B cell (primary cell): ENCODE measurements around the gene IL1RL1. TPM values are rescaled to one million over a fixed set of nuclear protein-coding genes. Genes with fewer than 3 reads are reported as not detected.

Source experiments
- ATAC-seq: fragments of 200-7000 bp; cut with Tn5 transposase; one replicate; pipeline ENCODE4 v1.10.0; 2021; ENCODE audit warnings: low read depth, mild to moderate bottlenecking, moderate number of reproducible peaks, moderate library complexity
- CTCF ChIA-PET: fragments of 350-600 bp; sonication (Branson Sonifier 250); formaldehyde crosslinking; loops from one replicate; lab custom pipeline; 2021; ENCODE audit warnings: antibody characterized with exemption, inconsistent platforms; lab: Charles Lee
- POLR2A ChIA-PET: fragments of 350-600 bp; sonication (Branson Sonifier 250); formaldehyde crosslinking; loops from one replicate; lab custom pipeline; 2021; ENCODE audit warnings: antibody characterized with exemption; lab: Charles Lee
- DNase-seq: peaks from one replicate; pipeline ENCODE4 v3.0.0; 2013
- H2AFZ ChIP-seq: 2 replicates; pipeline ENCODE4 v1.6.1; 2012; ENCODE audit warnings: mild to moderate bottlenecking, low read depth, low read length; ENCODE audit not compliant: insufficient read depth, poor library complexity, severe bottlenecking
- H3K27ac ChIP-seq, 2 donors: 1 replicate in 1 of 2; 2 replicates in 1 of 2; pipeline ENCODE4 v1.5.1; 2012 to 2013; ENCODE audit warnings: low read length in 2 of 2, mild to moderate bottlenecking in 2 of 2, moderate library complexity in 1 of 2
- H3K27me3 ChIP-seq, 4 experiments: fragments of 200-600 bp in 1 of 4; sonication (generic) in 1 of 4; replicated peaks in 1 of 4; 1 replicate in 2 of 4; 2 replicates in 2 of 4; pipeline versions ENCODE4 v1.6.1 to v1.7.0; 2013 to 2016; ENCODE audit warnings: low read length in 3 of 4, mild to moderate bottlenecking in 2 of 4, mixed read lengths in 1 of 4, moderate library complexity in 1 of 4; ENCODE audit not compliant: insufficient read depth in 4 of 4, control insufficient read depth in 3 of 4; ENCODE audit errors: control extremely low read depth in 1 of 4
- H3K36me3 ChIP-seq, 2 experiments: replicated peaks in 1 of 2; 1 replicate in 1 of 2; 2 replicates in 1 of 2; pipeline versions ENCODE4 v1.6.1 to v1.7.1; 2013; ENCODE audit warnings: low read length in 1 of 2; ENCODE audit not compliant: insufficient read depth in 2 of 2, control insufficient read depth in 1 of 2; ENCODE audit errors: control extremely low read depth in 1 of 2, extremely low read depth in 1 of 2
- H3K4me1 ChIP-seq, 2 donors: fragments of 200-600 bp in 1 of 2; sonication (generic) in 1 of 2; 1 replicate in 1 of 2; 2 replicates in 1 of 2; pipeline versions ENCODE4 v1.5.1 to v1.6.1; 2013 to 2017; ENCODE audit warnings: low read length in 2 of 2; ENCODE audit not compliant: control insufficient read depth in 2 of 2, insufficient read depth in 2 of 2
- H3K4me2 ChIP-seq: replicated peaks from 2 replicates; pipeline ENCODE3; 2012; ENCODE audit warnings: mild to moderate bottlenecking, low read depth, low read length; ENCODE audit not compliant: poor library complexity, severe bottlenecking
- H3K4me3 ChIP-seq, 5 experiments: fragments of 200-600 bp in 1 of 5; sonication (generic) in 1 of 5; 1 replicate in 3 of 5; 2 replicates in 2 of 5; pipeline versions ENCODE4 v1.5.1 to v1.7.0; 2011 to 2016; ENCODE audit warnings: low read length in 4 of 5, mild to moderate bottlenecking in 4 of 5, low read depth in 2 of 5, control low read depth in 1 of 5, moderate library complexity in 1 of 5; ENCODE audit not compliant: insufficient read depth in 1 of 5; ENCODE audit errors: control extremely low read depth in 1 of 5, extremely low read depth in 1 of 5
- H3K79me2 ChIP-seq: fragments of 200-600 bp; sonication (generic); one replicate; pipeline ENCODE4 v1.6.0; 2016; ENCODE audit warnings: low read length; ENCODE audit not compliant: control insufficient read depth, insufficient read depth
- H3K9ac ChIP-seq: fragments of 200-600 bp; sonication (generic); 2 replicates; pipeline ENCODE4 v1.6.1; 2017; ENCODE audit warnings: mild to moderate bottlenecking, low read length, moderate library complexity
- H3K9me3 ChIP-seq, 3 donors: one replicate each; pipeline versions ENCODE4 v1.6.1 to v1.7.1; 2013; ENCODE audit warnings: low read length in 2 of 3; ENCODE audit not compliant: control insufficient read depth in 2 of 3, insufficient read depth in 1 of 3; ENCODE audit errors: control extremely low read depth in 1 of 3
- H4K20me1 ChIP-seq: 2 replicates; pipeline ENCODE4 v1.6.0; 2012; ENCODE audit warnings: mild to moderate bottlenecking, low read length; ENCODE audit not compliant: insufficient read depth, control insufficient read depth, poor library complexity, severe bottlenecking
- H3K27ac Mint-ChIP-seq: one replicate; pipeline ENCODE4 v1.8.0; 2021; ENCODE audit warnings: mixed read lengths
- H3K27me3 Mint-ChIP-seq: one replicate; pipeline ENCODE4 v1.8.0; 2021; ENCODE audit warnings: mixed read lengths
- H3K4me1 Mint-ChIP-seq: one replicate; pipeline ENCODE4 v1.8.0; 2021; ENCODE audit warnings: mixed read lengths
- H3K4me3 Mint-ChIP-seq: one replicate; pipeline ENCODE4 v1.8.0; 2021; ENCODE audit warnings: mixed read lengths
- H3K9me3 Mint-ChIP-seq: one replicate; pipeline ENCODE4 v1.8.0; 2022; ENCODE audit warnings: mixed read lengths; ENCODE audit not compliant: insufficient read depth
- EZH2 ChIP-seq: IDR thresholded peaks from 2 replicates; pipeline ENCODE4 v1.6.1; 2012; ENCODE audit warnings: borderline replicate concordance, low read depth, mild to moderate bottlenecking, moderate library complexity, low read length; ENCODE audit not compliant: insufficient read depth, poor library complexity, severe bottlenecking
- WGBS: methylation state at CpG from one replicate; pipeline ENCODE4 v1.1.5; 2013; ENCODE audit warnings: missing lambda C conversion rate; ENCODE audit not compliant: insufficient coverage; 5-methylcytosine and 5-hydroxymethylcytosine counted together
- intact Hi-C: fragments of 100-400 bp; cut with micrococcal nuclease; formaldehyde crosslinking; loops from one replicate; pipeline ENCODE4 v1.10.0; 2022
- polyA plus RNA-seq: library from polyadenylated mRNA; depleted of rRNA; stranded (reverse); fragments of >200 nt; gene quantifications from 2 replicates; pipeline ENCODE4 v1.2.3, GENCODE V29; 2012
- total RNA-seq, 2 donors: library from RNA; stranded (reverse); fragments of 120-200 nt in 1 of 2; gene quantifications; 1 replicate in 1 of 2; 2 replicates in 1 of 2; pipeline versions ENCODE4 v1.2.3 to v1.2.4, GENCODE V29; 2013 to 2022
- TF ChIP-seq, protein P1 (sequence below): fragments of 200-600 bp; IDR thresholded peaks from one replicate; pipeline ENCODE4 v1.8.0; 2022; ENCODE audit warnings: antibody characterized with exemption, mild to moderate bottlenecking

The IL1RL1 gene
- total and polyA plus RNA-seq, 2 donors (not counting 1 experiment from before 2014, with no cell fraction given): not detected

DNA sequence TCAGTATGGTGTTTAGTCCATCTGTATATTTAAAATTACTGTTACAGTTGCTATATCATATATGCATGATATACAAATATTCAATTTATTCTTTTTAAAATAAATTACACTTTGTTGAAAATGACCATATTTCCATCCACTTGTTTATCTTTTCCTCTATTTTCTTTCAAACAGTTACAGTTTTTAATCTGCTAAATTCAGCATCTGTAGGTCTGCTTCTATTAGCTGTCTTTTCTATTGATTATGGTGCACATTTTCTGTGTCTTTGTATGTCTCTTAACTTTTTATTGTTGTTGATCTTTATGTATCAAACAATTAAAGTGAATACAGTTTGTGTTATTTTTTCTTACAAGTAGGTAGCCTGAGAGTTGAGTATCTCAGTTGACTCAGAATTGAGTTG, 72.4 kb downstream of the IL1RL1 start:
- H3K9me3 ChIP-seq: peaks cover 3 to 14% (median 5%) of the 10 kb centered on the region in 3 donors
- ChIA-PET CTCF (no interaction called here), POLR2A (no interaction called here)
- no peak overlapping the region for H2AFZ ChIP-seq
- no peaks in the 10 kb centered on the region for H3K4me1 ChIP-seq
- Mint-ChIP-seq H3K27me3 (no peaks in the 10 kb centered on the region), H3K27ac (no peak overlapping the region), H3K9me3 (peaks cover 11% of the 10 kb centered on the region), H3K4me3 (no peak overlapping the region), H3K4me1 (peaks cover 2% of the 10 kb centered on the region)
- no peak overlapping the region for H3K27ac ChIP-seq
- TF ChIP-seq, protein P1, sequence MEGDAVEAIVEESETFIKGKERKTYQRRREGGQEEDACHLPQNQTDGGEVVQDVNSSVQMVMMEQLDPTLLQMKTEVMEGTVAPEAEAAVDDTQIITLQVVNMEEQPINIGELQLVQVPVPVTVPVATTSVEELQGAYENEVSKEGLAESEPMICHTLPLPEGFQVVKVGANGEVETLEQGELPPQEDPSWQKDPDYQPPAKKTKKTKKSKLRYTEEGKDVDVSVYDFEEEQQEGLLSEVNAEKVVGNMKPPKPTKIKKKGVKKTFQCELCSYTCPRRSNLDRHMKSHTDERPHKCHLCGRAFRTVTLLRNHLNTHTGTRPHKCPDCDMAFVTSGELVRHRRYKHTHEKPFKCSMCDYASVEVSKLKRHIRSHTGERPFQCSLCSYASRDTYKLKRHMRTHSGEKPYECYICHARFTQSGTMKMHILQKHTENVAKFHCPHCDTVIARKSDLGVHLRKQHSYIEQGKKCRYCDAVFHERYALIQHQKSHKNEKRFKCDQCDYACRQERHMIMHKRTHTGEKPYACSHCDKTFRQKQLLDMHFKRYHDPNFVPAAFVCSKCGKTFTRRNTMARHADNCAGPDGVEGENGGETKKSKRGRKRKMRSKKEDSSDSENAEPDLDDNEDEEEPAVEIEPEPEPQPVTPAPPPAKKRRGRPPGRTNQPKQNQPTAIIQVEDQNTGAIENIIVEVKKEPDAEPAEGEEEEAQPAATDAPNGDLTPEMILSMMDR: no peak
- TF ChIP-seq EZH2: no peak
- no peak for DNase-seq
- intact Hi-C loops: no loop called here
- H3K36me3 ChIP-seq: no peaks in the 10 kb centered on the region
- no peak overlapping the region for H3K9ac ChIP-seq
- H4K20me1 ChIP-seq: no peaks in the 10 kb centered on the region
- H3K79me2 ChIP-seq: no peaks in the 10 kb centered on the region
- H3K4me3 ChIP-seq: no peak overlapping the region
- no peak for ATAC-seq
- no peaks in the 10 kb centered on the region for H3K27me3 ChIP-seq
- H3K4me2 ChIP-seq: no peak overlapping the region

DNA sequence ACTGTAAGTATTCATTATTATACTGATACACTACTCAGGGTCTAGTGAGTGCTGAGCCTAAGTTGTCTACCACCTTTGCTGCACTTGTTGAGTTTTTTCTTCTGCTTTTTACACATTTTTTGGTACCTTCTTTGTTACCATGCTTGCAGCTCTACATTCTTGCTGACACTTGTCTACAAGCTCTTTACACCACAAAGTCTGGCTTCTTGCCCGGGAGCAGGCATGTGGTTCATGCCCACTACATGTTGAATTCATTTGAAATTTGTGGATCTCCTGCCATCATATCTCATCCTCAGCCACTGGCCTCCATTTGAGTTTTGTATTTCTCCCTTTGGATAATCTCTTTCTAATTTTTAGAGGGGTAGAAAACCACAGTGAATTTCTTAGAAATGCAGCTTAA, 74.2 kb downstream of the IL1RL1 start:
- no peak overlapping the region for H3K4me3 ChIP-seq
- H3K4me3 Mint-ChIP-seq: no peak overlapping the region
- no peaks in the 10 kb centered on the region for H3K27me3 Mint-ChIP-seq
- POLR2A ChIA-PET: no interaction called here
- intact Hi-C loops: no loop called here
- H3K27me3 ChIP-seq: no peaks in the 10 kb centered on the region
- ATAC-seq: no peak
- DNase-seq: no peak
- peaks cover 11% of the 10 kb centered on the region for H3K9me3 Mint-ChIP-seq
- H3K9ac ChIP-seq: no peak overlapping the region
- no peaks in the 10 kb centered on the region for H3K4me1 ChIP-seq
- H3K4me1 Mint-ChIP-seq: peaks cover 2% of the 10 kb centered on the region
- WGBS: 100% methylated on average over 1 of the region's 1 CpG
- no peaks in the 10 kb centered on the region for H3K36me3 ChIP-seq
- H3K79me2 ChIP-seq: no peaks in the 10 kb centered on the region
- H2AFZ ChIP-seq: no peak overlapping the region
- no peaks in the 10 kb centered on the region for H4K20me1 ChIP-seq
- TF ChIP-seq, protein P1: no peak
- TF ChIP-seq EZH2: no peak
- no peak overlapping the region for H3K27ac ChIP-seq
- CTCF ChIA-PET: interaction anchor here (1.0 kb wide), 1 partner anchor 57 kb away, joined by 4 read pairs; no protein-coding TSS in a partner anchor
- H3K27ac Mint-ChIP-seq: no peak overlapping the region
- H3K4me2 ChIP-seq: no peak overlapping the region
- H3K9me3 ChIP-seq: peaks cover 3 to 14% (median 5%) of the 10 kb centered on the region in 3 donors
